Measurements from ENCODE around the gene LIN7C.
A peak's percentile ranks its signal among the peaks of the same experiment; 100 is the strongest.

The LIN7C gene

DNA sequence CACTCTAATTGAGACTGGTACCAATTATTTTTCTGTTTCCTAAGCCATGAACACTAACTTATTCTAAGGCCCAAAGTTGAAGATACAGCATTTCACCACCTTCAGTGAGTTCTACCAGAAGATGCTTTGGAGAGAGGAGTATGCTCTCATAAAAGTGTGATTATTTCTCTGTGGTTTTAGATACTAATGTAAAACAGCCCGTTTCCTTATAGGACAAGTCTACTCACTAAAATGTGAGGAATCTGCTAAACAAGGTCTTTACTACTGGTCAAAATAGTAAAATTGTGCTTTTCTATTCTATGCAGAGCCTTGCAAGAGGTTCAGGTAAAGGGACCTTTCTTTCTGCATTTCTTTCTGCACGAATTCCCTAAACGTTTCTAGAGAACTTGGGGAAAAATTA, 36.4 kb downstream of the LIN7C start:
- Histone ChIP-seq H2BK12ac (ENCODE audit: low read length in 2 of 2) (no peak overlapping the region), H3K36me3 (ENCODE audit: control insufficient read depth in 1 of 2, insufficient read depth in 2 of 2, low read depth in 1 of 2, low read length in 2 of 2) (no peaks in the 10 kb centered on the region), H3K4me2 (ENCODE audit: low read length, poor library complexity, severe bottlenecking) (peak overlapping the region; percentile 86), H4K91ac (ENCODE audit: low read length) (no peak overlapping the region), H3K27me3 (ENCODE audit: control insufficient read depth in 1 of 2, insufficient read depth in 1 of 2, low read length in 2 of 2) (no peaks in the 10 kb centered on the region), H2BK5ac (ENCODE audit: low read depth, low read length, poor library complexity, severe bottlenecking) (no peak overlapping the region), H4K8ac (ENCODE audit: low read length) (no peak overlapping the region), H3K9me3 (ENCODE audit: control insufficient read depth, low read length) (no peaks in the 10 kb centered on the region), H2AFZ (ENCODE audit: low read depth, low read length) (no peak overlapping the region), H2BK15ac (ENCODE audit: low read depth, poor library complexity, severe bottlenecking) (no peak overlapping the region), H3K79me1 (replicated peaks; ENCODE audit: low read length, poor library complexity, severe bottlenecking) (peaks cover 1% of the 10 kb centered on the region), H3K9ac (ENCODE audit: low read length) (peak overlapping the region; percentile 86), H3K23ac (ENCODE audit: low read length in 2 of 2) (no peak overlapping the region), H2BK120ac (ENCODE audit: low read depth, low read length) (no peak overlapping the region), H3K4me3 (ENCODE audit: insufficient read depth in 1 of 2, low read depth in 1 of 2, low read length in 2 of 2) (peak overlapping the region in 1 of 2 experiments; percentile 90), H3K27ac (ENCODE audit: low read length, poor library complexity, severe bottlenecking) (no peak overlapping the region), H3K18ac (ENCODE audit: low read depth in 1 of 2, low read length in 2 of 2) (no peak overlapping the region), H3K4ac (ENCODE audit: low read depth in 1 of 2, low read length in 2 of 2) (no peak overlapping the region), H2AK5ac (ENCODE audit: low read length, severe bottlenecking) (no peak overlapping the region), H3K14ac (ENCODE audit: low read length in 2 of 2) (no peak overlapping the region), H3K4me1 (ENCODE audit: control insufficient read depth, insufficient read depth, low read depth, low read length) (peaks cover 2% of the 10 kb centered on the region)
- DNase-seq: no peak
- 54% methylated on average over 2 of the region's 3 CpGs for WGBS

DNA sequence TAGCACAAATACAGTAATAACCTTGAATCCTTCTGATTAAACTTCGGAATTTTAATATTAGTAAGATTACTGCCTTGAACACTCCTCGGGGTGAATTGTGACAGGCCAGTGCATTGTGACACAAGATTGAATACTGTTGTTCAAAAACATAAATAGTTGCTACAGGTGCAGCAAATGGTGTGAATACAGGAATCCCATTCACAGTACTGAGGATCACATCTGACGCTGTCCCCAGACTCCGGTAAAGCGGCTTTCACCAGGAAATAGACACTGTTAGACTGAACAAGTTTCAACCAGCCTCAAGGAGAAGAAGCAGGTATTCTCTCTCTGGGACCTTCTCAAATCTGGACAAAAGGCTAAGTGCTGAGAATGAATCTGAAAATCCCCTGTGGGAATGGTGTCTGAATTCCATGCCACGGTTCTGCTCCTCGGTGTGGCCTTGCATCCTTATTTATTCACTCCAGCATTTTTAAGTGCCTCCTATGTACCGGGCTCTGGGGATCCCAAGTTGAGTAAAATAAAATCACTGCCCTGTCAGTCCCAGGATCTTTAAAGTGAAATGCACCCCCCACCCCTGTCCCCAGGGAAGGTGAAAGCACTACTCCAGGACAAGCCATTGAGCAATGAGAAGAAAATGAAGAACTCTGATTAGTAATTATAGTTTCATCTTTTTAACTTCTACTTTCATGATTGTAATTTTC, 37.4 kb downstream of the LIN7C start:
- Histone ChIP-seq H3K9me3 (ENCODE audit: control insufficient read depth, low read length) (no peaks in the 10 kb centered on the region), H2AFZ (ENCODE audit: low read depth, low read length) (no peak overlapping the region), H2BK5ac (ENCODE audit: low read depth, low read length, poor library complexity, severe bottlenecking) (peak overlapping the region; percentile 9), H2BK15ac (ENCODE audit: low read depth, poor library complexity, severe bottlenecking) (no peak overlapping the region), H3K79me1 (replicated peaks; ENCODE audit: low read length, poor library complexity, severe bottlenecking) (no peaks in the 10 kb centered on the region), H4K91ac (ENCODE audit: low read length) (no peak overlapping the region), H3K4me2 (ENCODE audit: low read length, poor library complexity, severe bottlenecking) (peak overlapping the region; percentile 86), H3K4ac (ENCODE audit: low read depth in 1 of 2, low read length in 2 of 2) (no peak overlapping the region), H3K27me3 (ENCODE audit: control insufficient read depth in 1 of 2, insufficient read depth in 1 of 2, low read length in 2 of 2) (no peaks in the 10 kb centered on the region), H3K9ac (ENCODE audit: low read length) (peak overlapping the region; percentile 86), H2AK5ac (ENCODE audit: low read length, severe bottlenecking) (peak overlapping the region; percentile 55), H2BK12ac (ENCODE audit: low read length in 2 of 2) (peak overlapping the region in 1 of 2 experiments; percentile 57), H3K36me3 (ENCODE audit: control insufficient read depth in 1 of 2, insufficient read depth in 2 of 2, low read depth in 1 of 2, low read length in 2 of 2) (no peaks in the 10 kb centered on the region), H3K23ac (ENCODE audit: low read length in 2 of 2) (no peak overlapping the region), H3K27ac (ENCODE audit: low read length, poor library complexity, severe bottlenecking) (peak overlapping the region; percentile 64), H3K4me3 (ENCODE audit: insufficient read depth in 1 of 2, low read depth in 1 of 2, low read length in 2 of 2) (peak overlapping the region in 1 of 2 experiments; percentile 90), H2BK120ac (ENCODE audit: low read depth, low read length) (no peak overlapping the region), H3K14ac (ENCODE audit: low read length in 2 of 2) (no peak overlapping the region), H3K4me1 (ENCODE audit: control insufficient read depth, insufficient read depth, low read depth, low read length) (peaks cover 2% of the 10 kb centered on the region), H3K18ac (ENCODE audit: low read depth in 1 of 2, low read length in 2 of 2) (no peak overlapping the region), H4K8ac (ENCODE audit: low read length) (no peak overlapping the region)
- 93% methylated on average over 8 of the region's 8 CpGs for WGBS
- no peak for DNase-seq

DNA sequence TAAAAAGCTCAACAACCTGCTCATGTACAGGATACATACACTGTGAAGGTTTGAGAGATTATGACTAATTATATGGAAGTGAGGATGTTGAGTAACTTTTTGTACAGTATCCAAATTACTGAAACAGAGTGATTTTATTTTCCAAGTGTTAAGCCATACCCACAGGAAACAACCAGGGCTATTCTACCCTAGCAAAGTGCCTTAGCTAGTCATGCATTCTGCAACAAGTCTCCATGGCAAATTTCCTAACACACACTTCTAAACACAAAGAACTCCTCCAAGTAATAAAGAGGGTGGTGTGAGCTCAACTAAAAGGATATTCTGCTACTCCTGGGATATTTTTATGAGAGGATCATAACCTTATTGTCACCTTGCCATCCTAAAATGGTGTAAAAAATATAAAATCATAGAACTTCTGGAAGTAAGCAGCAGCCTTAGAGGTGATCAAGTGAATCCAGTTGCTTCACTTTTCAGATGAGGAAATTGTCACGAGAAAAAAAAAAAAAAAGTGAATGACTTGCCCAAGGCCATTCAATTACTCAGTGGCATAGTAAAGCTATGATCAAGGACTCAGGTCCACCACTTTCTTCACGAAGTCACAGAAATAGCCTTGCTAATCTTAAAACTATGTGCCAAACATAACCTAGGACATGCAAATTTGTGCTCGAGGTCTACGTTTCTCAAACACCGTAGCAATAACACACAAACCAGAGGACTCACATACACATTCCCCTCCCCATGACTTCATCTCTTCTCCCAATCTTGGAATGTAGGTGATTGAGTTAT, 38.2 kb downstream of the LIN7C start:
- no peak overlapping the region for H2BK15ac ChIP-seq (ENCODE audit: low read depth, poor library complexity, severe bottlenecking)
- no peak overlapping the region for H2AFZ ChIP-seq (ENCODE audit: low read depth, low read length)
- H3K14ac ChIP-seq (ENCODE audit: low read length in 2 of 2): no peak overlapping the region
- no peak overlapping the region for H4K91ac ChIP-seq (ENCODE audit: low read length)
- H3K4me1 ChIP-seq (ENCODE audit: control insufficient read depth, insufficient read depth, low read depth, low read length): peaks cover 2% of the 10 kb centered on the region
- H3K4me3 ChIP-seq (ENCODE audit: insufficient read depth in 1 of 2, low read depth in 1 of 2, low read length in 2 of 2): peak overlapping the region in 1 of 2 experiments; percentile 90
- no peak overlapping the region for H2BK12ac ChIP-seq (ENCODE audit: low read length in 2 of 2)
- no peaks in the 10 kb centered on the region for H3K79me1 ChIP-seq (replicated peaks; ENCODE audit: low read length, poor library complexity, severe bottlenecking)
- peak overlapping the region; percentile 64 for H3K27ac ChIP-seq (ENCODE audit: low read length, poor library complexity, severe bottlenecking)
- H2BK5ac ChIP-seq (ENCODE audit: low read depth, low read length, poor library complexity, severe bottlenecking): no peak overlapping the region
- no peaks in the 10 kb centered on the region for H3K27me3 ChIP-seq (ENCODE audit: control insufficient read depth in 1 of 2, insufficient read depth in 1 of 2, low read length in 2 of 2)
- no peak overlapping the region for H2BK120ac ChIP-seq (ENCODE audit: low read depth, low read length)
- no peak overlapping the region for H4K8ac ChIP-seq (ENCODE audit: low read length)
- peak overlapping the region; percentile 7 for H2AK5ac ChIP-seq (ENCODE audit: low read length, severe bottlenecking)
- no peaks in the 10 kb centered on the region for H3K36me3 ChIP-seq (ENCODE audit: control insufficient read depth in 1 of 2, insufficient read depth in 2 of 2, low read depth in 1 of 2, low read length in 2 of 2)
- no peaks in the 10 kb centered on the region for H3K9me3 ChIP-seq (ENCODE audit: control insufficient read depth, low read length)
- no peak overlapping the region for H3K18ac ChIP-seq (ENCODE audit: low read depth in 1 of 2, low read length in 2 of 2)
- no peak overlapping the region for H3K4ac ChIP-seq (ENCODE audit: low read depth in 1 of 2, low read length in 2 of 2)
- H3K23ac ChIP-seq (ENCODE audit: low read length in 2 of 2): no peak overlapping the region
- peak overlapping the region; percentile 86 for H3K9ac ChIP-seq (ENCODE audit: low read length)
- WGBS: 33% methylated on average over 5 of the region's 5 CpGs
- peak overlapping the region; percentile 86 for H3K4me2 ChIP-seq (ENCODE audit: low read length, poor library complexity, severe bottlenecking)
- peak; percentile 82 for DNase-seq

DNA sequence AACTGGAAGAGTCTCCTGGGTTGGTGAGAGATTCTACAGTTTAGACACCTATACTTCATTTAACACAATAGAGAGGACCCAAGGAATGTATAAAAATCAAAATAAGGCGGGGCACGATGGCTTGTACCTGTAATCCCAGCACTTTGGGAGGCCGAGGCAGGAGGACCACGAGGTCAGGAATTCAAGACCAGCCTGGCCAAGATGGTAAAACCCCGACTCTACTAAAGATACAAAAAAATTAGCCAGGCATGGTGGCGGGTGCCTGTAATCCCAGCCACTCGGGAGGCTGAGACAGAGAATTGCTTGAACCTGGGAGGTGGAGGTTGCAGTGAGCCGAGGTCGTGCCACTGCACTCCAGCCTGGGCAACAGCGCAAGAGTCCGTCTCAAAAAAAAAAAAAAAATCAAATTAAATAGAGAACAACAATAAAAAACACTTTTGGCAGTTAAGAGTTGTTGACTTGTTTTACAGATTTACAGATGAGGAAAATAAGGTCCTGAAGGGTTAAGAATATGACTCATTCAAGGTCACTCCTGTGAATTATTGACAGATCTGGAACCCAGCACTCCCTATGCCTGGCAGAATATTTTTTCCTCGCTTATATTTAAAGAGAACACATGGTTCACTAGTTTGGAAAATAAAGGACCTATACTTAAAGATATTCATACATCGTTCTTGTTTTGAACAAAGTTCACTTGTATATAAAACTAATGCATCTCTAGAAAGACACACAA, 39.2 kb downstream of the LIN7C start:
- Histone ChIP-seq H3K4me3 (ENCODE audit: insufficient read depth in 1 of 2, low read depth in 1 of 2, low read length in 2 of 2) (no peak overlapping the region), H2AK5ac (ENCODE audit: low read length, severe bottlenecking) (peak overlapping the region; percentile 85), H3K4me1 (ENCODE audit: control insufficient read depth, insufficient read depth, low read depth, low read length) (peaks cover 3% of the 10 kb centered on the region), H2BK5ac (ENCODE audit: low read depth, low read length, poor library complexity, severe bottlenecking) (no peak overlapping the region), H3K4me2 (ENCODE audit: low read length, poor library complexity, severe bottlenecking) (no peak overlapping the region), H2BK12ac (ENCODE audit: low read length in 2 of 2) (no peak overlapping the region), H3K18ac (ENCODE audit: low read depth in 1 of 2, low read length in 2 of 2) (no peak overlapping the region), H3K4ac (ENCODE audit: low read depth in 1 of 2, low read length in 2 of 2) (no peak overlapping the region), H3K27me3 (ENCODE audit: control insufficient read depth in 1 of 2, insufficient read depth in 1 of 2, low read length in 2 of 2) (no peaks in the 10 kb centered on the region), H2BK15ac (ENCODE audit: low read depth, poor library complexity, severe bottlenecking) (no peak overlapping the region), H3K23ac (ENCODE audit: low read length in 2 of 2) (no peak overlapping the region), H3K79me1 (replicated peaks; ENCODE audit: low read length, poor library complexity, severe bottlenecking) (no peaks in the 10 kb centered on the region), H3K14ac (ENCODE audit: low read length in 2 of 2) (no peak overlapping the region), H3K27ac (ENCODE audit: low read length, poor library complexity, severe bottlenecking) (peak overlapping the region; percentile 48), H3K9me3 (ENCODE audit: control insufficient read depth, low read length) (no peaks in the 10 kb centered on the region), H2AFZ (ENCODE audit: low read depth, low read length) (no peak overlapping the region), H4K8ac (ENCODE audit: low read length) (no peak overlapping the region), H3K9ac (ENCODE audit: low read length) (peak overlapping the region; percentile 28), H2BK120ac (ENCODE audit: low read depth, low read length) (no peak overlapping the region), H3K36me3 (ENCODE audit: control insufficient read depth in 1 of 2, insufficient read depth in 2 of 2, low read depth in 1 of 2, low read length in 2 of 2) (no peaks in the 10 kb centered on the region), H4K91ac (ENCODE audit: low read length) (no peak overlapping the region)
- 100% methylated on average over 6 of the region's 13 CpGs for WGBS
- DNase-seq: no peak
